Immature natural killer cell (primary cell): ENCODE data around the gene GPR132. TPM values are rescaled to one million over a fixed set of nuclear protein-coding genes. Genes with fewer than 3 reads are reported as not detected.
"Not testable (repeated sequence)": the region's sequence is repeated elsewhere in the genome, so short reads cannot be mapped to it uniquely, and the experiment has no call there.

Source experiments
- DNase-seq, 3 donors: peaks; one replicate each; pipeline ENCODE4 v3.0.0; 2022; ENCODE audit warnings: mixed read lengths in 1 of 3
- H3K27ac Mint-ChIP-seq, 6 donors: one replicate each; pipeline ENCODE4 v1.8.0; 2020; ENCODE audit warnings: mixed read lengths in 6 of 6, mild to moderate bottlenecking in 5 of 6, inconsistent platforms in 4 of 6, moderate library complexity in 3 of 6
- H3K27me3 Mint-ChIP-seq, 3 donors: one replicate each; pipeline ENCODE4 v1.8.0; 2020 to 2021; ENCODE audit warnings: low read depth in 3 of 3, mild to moderate bottlenecking in 3 of 3, mixed read lengths in 3 of 3, moderate library complexity in 3 of 3, inconsistent platforms in 1 of 3
- H3K36me3 Mint-ChIP-seq, 3 donors: one replicate each; pipeline ENCODE4 v1.8.0; 2020; ENCODE audit warnings: mixed read lengths in 3 of 3, inconsistent platforms in 2 of 3, mild to moderate bottlenecking in 2 of 3
- H3K4me1 Mint-ChIP-seq, 2 donors: one replicate each; pipeline ENCODE4 v1.8.0; 2020; ENCODE audit warnings: inconsistent platforms in 2 of 2, mild to moderate bottlenecking in 2 of 2, mixed read lengths in 2 of 2, moderate library complexity in 1 of 2
- H3K4me3 Mint-ChIP-seq, 5 donors: one replicate each; pipeline ENCODE4 v1.8.0; 2020; ENCODE audit warnings: mild to moderate bottlenecking in 5 of 5, mixed read lengths in 5 of 5, inconsistent platforms in 3 of 5, moderate library complexity in 3 of 5
- H3K9me3 Mint-ChIP-seq, 6 donors: one replicate each; pipeline ENCODE4 v1.8.0; 2020; ENCODE audit warnings: mild to moderate bottlenecking in 6 of 6, mixed read lengths in 6 of 6, inconsistent platforms in 4 of 6, moderate library complexity in 3 of 6
- polyA plus RNA-seq, 3 donors: library from polyadenylated mRNA; unstranded; fragments of 300-500 nt; fragmentation: Illumina TruSeq; gene quantifications; one replicate each; pipeline ENCODE4 v1.2.3, GENCODE V29; 2021

The GPR132 gene
- polyA plus RNA-seq, 3 donors from 2014 or later: 5.8 to 25.6 (median 8.4) TPM

DNA sequence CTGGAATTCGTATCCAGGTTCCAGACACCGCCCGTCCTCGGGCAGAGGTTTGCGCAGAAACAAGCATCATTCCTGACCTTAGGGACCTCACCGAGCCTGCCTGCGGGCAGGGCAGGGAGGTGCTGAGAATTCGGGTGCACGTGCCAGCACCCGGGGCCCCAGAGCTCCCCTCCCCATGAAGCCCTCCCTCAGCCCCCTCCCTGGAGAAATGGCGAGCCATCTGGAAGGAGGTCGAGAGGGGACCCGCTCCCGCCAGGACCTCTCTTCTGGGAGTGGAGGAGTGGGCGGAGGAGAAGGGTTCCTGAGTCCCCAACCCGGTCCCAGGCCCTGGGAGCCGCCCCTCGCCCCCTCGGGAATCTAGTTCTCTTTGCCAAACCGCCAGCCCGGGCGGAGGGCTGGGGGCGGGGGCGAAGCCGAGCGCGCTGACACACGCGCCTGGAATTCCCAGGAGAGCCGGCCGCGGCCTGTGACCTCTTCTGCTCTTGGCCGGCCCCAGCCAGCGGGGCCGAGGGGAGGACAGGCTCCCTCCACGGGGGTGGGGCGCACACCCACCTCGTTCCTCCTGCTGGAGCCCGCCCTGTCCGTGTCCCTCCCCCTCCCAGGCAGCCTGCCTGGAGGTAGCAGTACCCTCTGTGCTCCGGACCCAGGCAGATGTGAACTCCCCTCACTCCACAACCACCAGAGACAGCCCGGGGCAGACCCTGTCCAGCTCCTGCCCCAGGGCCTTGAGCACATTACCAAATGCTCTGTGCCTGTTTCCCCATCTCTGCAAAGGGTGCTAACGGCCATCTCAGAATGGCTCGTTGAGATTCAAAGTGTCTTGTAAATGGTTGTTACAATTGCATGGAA, 23.0 kb upstream of the GPR132 start:
- Mint-ChIP-seq H3K27ac (peak overlapping the region in 3 of 6 donors; percentile 32 to 64 (median 53)), H3K4me1 (peaks cover 6 to 20% of the 10 kb centered on the region in 2 donors), H3K36me3 (no peaks in the 10 kb centered on the region), H3K27me3 (peaks cover 0 to 7% (median 2%) of the 10 kb centered on the region in 3 donors), H3K9me3 (no peaks in the 10 kb centered on the region), H3K4me3 (peak overlapping the region; percentile 68 to 87 (median 75))
- no peak for DNase-seq

DNA sequence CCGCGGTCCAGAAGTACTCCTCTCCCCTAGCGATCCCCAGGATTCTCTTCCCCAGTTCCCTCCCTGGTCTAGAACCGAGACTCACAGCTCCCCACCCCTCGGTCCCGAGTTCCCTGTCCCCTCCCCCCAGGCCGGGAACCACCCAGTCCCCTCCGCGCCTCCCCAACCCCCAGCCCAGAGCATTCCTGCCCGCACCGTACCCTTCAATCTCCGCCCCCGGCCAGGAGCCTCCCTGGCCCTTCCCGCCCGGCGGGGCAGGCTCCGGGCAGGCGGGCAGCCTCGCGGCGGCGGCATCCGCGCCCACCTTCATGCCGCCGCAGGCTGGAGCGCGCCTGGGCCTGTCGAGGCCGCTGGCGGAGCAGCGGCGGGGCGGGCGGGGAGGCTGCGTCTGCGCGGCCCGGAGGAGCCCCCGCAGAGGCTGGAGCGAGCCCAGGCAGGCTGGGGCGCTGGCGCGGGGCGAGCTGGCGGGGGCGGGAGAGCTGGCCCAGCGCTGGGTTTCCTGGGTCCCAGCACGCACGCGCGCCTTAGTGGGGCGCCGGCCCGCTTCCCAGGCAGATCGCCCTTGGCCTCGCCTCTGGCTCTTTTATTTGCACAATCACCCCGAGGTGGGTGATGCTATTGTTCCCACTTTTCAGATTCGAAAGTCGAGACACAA, 22.2 kb upstream of the GPR132 start:
- peaks cover 9 to 20% of the 10 kb centered on the region in 2 donors for H3K4me1 Mint-ChIP-seq
- peak overlapping the region; percentile 75 to 87 (median 82) for H3K4me3 Mint-ChIP-seq
- H3K27me3 Mint-ChIP-seq: peaks cover 0 to 4% (median 2%) of the 10 kb centered on the region in 3 donors
- H3K27ac Mint-ChIP-seq: peak overlapping the region in 3 of 6 donors; percentile 32 to 64 (median 53)
- no peak for DNase-seq
- no peaks in the 10 kb centered on the region for H3K36me3 Mint-ChIP-seq
- H3K9me3 Mint-ChIP-seq: no peaks in the 10 kb centered on the region

DNA sequence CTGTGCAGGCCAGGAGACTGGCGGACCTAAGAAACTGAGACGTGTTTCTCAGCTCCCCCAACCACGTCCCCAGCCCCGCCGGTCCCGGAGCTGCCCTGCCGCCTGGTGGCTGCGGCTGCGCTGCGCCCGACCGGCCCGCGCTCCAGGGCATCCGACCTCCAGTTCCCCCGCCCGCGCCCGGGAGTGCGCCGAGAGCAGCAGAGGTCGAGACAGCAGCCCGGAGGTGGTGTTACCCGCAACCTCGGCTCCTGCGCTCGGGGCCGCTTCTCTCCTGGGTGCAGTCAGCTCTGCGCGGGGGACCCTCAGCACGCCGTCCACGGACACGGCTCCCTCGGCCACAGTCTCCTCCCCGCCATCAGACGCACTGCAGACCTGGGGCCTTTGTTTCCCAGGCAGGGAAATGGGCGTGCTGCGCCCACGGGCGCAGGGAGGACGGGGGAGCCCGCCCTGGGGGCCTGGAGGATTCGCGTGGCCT, 21.6 kb upstream of the GPR132 start:
- DNase-seq: peak; percentile 81 to 89 (median 87)
- Mint-ChIP-seq H3K27me3 (peaks cover 0 to 4% (median 0%) of the 10 kb centered on the region in 3 donors), H3K9me3 (no peaks in the 10 kb centered on the region), H3K27ac (peak overlapping the region; percentile 69 to 90 (median 81)), H3K4me1 (peaks cover 14 to 18% of the 10 kb centered on the region in 2 donors), H3K4me3 (peak overlapping the region; percentile 70 to 85 (median 79)), H3K36me3 (no peaks in the 10 kb centered on the region)

DNA sequence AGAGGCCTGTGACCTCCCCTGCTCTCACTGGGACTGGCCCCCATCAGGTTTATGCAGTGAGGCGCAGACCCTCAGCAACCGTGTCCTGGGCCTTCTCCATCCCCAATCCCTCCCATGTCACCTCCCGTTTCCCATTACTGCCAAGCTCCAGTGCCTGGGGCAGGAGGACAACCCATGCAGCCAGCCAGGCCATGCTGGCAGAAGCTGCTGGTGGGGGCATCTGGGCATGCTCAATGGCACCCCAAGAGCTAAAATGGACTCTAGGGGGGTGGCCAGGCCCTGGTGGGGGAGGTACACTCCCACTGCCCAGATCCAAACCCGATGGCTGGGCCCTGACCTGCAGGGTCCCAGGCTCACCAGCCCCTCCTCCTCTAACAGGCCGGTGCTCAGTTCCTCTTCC, 20.5 kb upstream of the GPR132 start:
- no peak overlapping the region for H3K4me3 Mint-ChIP-seq
- no peaks in the 10 kb centered on the region for H3K9me3 Mint-ChIP-seq
- peaks cover 0 to 6% (median 0%) of the 10 kb centered on the region in 3 donors for H3K27me3 Mint-ChIP-seq
- H3K27ac Mint-ChIP-seq: no peak overlapping the region
- no peaks in the 10 kb centered on the region for H3K36me3 Mint-ChIP-seq
- H3K4me1 Mint-ChIP-seq: peaks cover 19 to 21% of the 10 kb centered on the region in 2 donors
- DNase-seq: no peak

DNA sequence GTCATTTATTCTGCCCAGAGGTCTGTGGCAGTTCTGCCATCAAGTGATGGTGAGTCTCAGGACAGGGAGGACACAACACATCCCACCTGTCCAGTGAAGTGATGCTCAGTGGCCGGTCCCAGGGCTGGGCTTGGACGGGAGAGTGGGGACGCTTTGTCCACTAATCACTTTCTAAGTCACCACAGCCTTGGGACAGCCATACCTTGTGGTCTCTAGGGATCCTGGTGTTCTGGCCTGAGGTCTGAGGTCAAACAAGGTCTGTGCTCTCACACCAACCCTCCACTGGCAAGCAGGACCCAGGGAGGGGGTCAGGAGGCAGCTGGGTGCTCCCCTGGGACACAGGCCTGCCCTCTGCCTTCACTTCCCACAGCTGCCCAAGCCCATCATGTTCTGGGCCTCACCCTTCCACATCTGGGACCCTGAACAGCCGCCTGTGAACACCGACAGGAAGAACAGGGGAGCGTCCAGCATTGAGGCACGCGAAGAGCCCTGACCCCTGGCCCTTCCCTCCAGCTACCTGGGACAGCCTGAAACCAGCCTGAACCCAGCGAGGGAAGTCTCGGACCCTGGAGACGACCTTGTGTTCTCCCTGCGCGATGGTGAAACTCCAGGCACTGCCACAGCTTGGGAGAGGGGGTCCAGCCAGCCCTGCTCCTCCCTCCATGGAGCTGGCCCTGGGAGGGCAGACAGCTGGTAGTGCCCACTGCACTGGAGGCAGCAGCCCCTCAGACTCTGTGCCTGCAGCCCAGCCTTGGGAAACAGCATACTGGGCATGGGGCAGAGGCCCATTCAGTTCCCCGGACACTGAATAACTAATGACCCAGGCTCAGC, 19.7 kb upstream of the GPR132 start:
- H3K9me3 Mint-ChIP-seq: no peaks in the 10 kb centered on the region
- H3K4me3 Mint-ChIP-seq: peak overlapping the region in 1 of 5 donors; percentile 49
- peaks cover 0 to 6% (median 0%) of the 10 kb centered on the region in 3 donors for H3K27me3 Mint-ChIP-seq
- no peak for DNase-seq
- H3K4me1 Mint-ChIP-seq: peaks cover 15 to 21% of the 10 kb centered on the region in 2 donors
- no peaks in the 10 kb centered on the region for H3K36me3 Mint-ChIP-seq
- no peak overlapping the region for H3K27ac Mint-ChIP-seq

DNA sequence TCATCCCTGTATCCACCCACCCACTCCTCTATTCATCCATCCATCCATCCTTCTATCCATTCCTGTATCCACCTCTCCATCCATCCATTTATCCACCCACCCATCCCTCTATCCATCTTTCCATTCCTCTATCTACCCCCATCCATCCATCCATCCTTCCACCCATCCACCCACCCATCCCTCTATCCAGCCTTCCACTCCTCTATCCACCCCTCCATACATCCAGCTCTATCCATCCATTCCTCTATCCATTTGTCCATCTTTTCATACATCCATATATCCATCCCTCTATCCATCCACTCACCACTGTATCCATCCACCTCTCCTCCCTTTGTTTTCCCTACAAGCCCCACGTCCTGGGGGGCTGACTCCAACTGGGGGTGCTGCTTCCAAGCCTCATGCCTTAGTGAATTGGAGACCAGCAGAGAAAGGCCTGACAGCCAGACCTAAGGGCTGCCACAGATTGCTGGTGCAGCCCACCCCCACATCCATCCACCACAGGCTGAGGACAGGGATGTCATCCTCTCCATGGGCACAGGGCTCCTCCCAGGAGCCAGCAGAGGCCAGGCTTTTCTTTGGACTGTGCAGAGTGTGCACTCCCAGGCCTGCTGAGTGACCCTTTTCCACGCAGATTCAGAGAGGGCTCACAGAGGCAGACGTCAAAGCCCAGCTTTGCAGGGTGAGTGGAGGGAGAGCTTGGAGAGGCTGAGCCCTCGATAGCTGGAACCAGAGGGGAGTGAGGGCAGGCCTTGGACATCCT, 18.9 kb upstream of the GPR132 start:
- Mint-ChIP-seq H3K9me3 (no peaks in the 10 kb centered on the region), H3K36me3 (no peaks in the 10 kb centered on the region), H3K27me3 (peaks cover 0 to 6% (median 0%) of the 10 kb centered on the region in 3 donors), H3K4me1 (peaks cover 15 to 21% of the 10 kb centered on the region in 2 donors), H3K4me3 (peak overlapping the region in 1 of 5 donors; percentile 10), H3K27ac (peak overlapping the region in 3 of 6 donors; percentile 19 to 69 (median 23))
- no peak for DNase-seq

DNA sequence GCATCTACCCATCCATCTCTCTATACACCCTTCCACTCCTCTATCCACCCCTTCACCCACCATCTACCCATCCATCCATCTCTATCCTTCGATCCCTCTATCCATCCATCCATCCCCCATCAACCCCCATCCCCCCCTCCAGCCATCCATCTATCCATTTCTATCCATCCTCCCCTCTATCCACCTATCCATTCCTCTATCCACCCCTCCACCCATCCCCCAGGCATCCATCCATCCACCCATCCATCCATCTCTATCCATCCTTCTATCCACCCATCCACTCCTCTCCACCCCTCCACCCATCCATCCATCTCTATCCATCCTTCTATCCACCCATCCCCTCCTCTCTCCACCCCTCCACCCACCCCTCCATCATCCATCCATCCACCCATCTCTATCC, 17.5 kb upstream of the GPR132 start:
- Mint-ChIP-seq H3K4me1 (peaks cover 18 to 29% of the 10 kb centered on the region in 2 donors), H3K9me3 (no peaks in the 10 kb centered on the region), H3K27ac (no peak overlapping the region), H3K4me3 (no peak overlapping the region), H3K27me3 (peaks cover 0 to 2% (median 0%) of the 10 kb centered on the region in 3 donors), H3K36me3 (no peaks in the 10 kb centered on the region)
- DNase-seq: no peak

DNA sequence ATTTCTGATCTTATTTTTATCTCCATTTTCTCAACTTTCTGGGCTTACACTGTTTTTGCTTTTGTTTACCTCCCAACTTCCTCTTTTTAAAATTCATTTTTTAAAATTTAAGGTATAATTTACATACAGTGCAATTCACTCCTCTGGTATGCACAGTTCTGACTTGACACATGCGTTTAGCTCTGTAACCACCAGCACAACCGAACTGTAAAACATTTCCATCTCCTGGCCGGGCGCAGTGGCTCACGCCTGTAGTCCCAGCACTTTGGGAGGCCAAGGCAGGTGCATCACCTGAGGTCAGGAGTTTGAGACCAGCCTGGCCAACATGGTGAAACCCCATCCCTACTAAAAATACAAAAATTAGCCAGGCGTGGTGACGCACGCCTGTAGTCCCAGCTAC, 16.2 kb upstream of the GPR132 start:
- H3K27ac Mint-ChIP-seq, H3K36me3 Mint-ChIP-seq, H3K27me3 Mint-ChIP-seq, DNase-seq, H3K4me3 Mint-ChIP-seq, H3K9me3 Mint-ChIP-seq: not testable (repeated sequence)
- H3K4me1 Mint-ChIP-seq: peaks cover 25 to 37% of the 10 kb centered on the region in 2 donors

DNA sequence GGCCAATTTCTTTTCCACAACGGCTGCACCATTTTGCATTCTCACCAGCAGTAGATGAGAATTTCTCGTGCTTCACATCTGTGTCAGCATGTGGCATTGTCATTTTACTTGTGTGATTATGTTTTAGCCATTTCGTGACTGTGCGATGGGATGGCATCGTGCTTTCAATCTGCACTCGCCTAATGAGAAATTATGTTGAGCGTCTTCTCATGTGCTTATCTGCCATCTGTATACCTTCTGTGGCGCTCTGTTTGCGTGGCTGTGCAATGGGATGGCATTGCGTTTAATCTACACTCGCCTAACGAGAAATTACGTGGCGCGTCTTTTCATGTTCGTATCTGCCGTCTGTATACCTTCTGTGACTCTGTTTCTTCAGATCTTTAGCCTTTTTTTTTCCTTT, 14.9 kb upstream of the GPR132 start:
- peaks cover 0 to 7% (median 0%) of the 10 kb centered on the region in 3 donors for H3K27me3 Mint-ChIP-seq
- no peak overlapping the region for H3K4me3 Mint-ChIP-seq
- no peaks in the 10 kb centered on the region for H3K9me3 Mint-ChIP-seq
- no peaks in the 10 kb centered on the region for H3K36me3 Mint-ChIP-seq
- no peak for DNase-seq
- H3K4me1 Mint-ChIP-seq: peaks cover 29 to 44% of the 10 kb centered on the region in 2 donors
- peak overlapping the region in 2 of 6 donors; percentile 29 to 57 for H3K27ac Mint-ChIP-seq

DNA sequence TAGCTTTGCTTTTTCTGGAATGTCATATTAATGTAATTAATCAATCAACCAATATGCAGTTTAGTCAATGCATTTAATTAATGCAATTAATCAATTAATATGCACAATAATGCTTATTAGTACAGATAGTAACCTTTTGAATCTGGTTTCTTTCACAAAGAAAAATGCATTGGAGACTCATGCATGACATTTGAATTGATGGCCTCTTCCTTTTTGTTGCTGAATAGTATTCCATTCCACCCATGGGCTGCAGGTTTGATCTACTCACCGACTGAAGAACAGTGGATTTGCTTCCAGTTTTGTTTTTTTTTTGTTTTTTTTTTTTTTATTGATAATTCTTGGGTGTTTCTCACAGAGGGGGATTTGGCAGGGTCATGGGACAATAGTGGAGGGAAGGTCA, 13.1 kb upstream of the GPR132 start:
- Mint-ChIP-seq H3K9me3 (no peaks in the 10 kb centered on the region), H3K4me3 (peak overlapping the region in 3 of 5 donors; percentile 27 to 87 (median 54)), H3K27ac (peak overlapping the region in 3 of 6 donors; percentile 46 to 92 (median 49)), H3K27me3 (peaks cover 0 to 7% (median 0%) of the 10 kb centered on the region in 3 donors), H3K4me1 (peaks cover 27 to 44% of the 10 kb centered on the region in 2 donors), H3K36me3 (no peaks in the 10 kb centered on the region)
- no peak for DNase-seq

DNA sequence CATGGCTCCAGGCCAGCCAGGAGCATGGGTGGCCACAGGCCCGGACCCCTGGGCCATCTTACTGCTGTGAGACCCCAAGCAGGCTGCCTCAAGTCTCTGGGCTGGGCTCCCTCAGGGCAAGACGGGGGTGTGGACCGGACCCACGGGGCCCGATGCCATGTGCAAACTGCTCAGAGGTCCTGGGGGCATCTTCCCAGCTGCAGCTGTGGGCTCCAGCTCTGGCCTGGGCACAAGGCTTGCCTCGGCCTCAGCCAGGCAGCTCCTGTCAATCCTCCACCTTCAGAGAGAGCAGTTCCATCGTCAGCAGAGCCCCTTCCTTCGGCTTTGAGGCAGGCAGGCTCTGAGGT, 12.4 kb upstream of the GPR132 start:
- H3K4me1 Mint-ChIP-seq: peaks cover 27 to 43% of the 10 kb centered on the region in 2 donors
- H3K27me3 Mint-ChIP-seq: peaks cover 0 to 7% (median 0%) of the 10 kb centered on the region in 3 donors
- no peaks in the 10 kb centered on the region for H3K36me3 Mint-ChIP-seq
- peak overlapping the region; percentile 65 to 97 (median 84) for H3K27ac Mint-ChIP-seq
- DNase-seq: no peak
- peak overlapping the region; percentile 77 to 92 (median 87) for H3K4me3 Mint-ChIP-seq
- H3K9me3 Mint-ChIP-seq: no peaks in the 10 kb centered on the region

DNA sequence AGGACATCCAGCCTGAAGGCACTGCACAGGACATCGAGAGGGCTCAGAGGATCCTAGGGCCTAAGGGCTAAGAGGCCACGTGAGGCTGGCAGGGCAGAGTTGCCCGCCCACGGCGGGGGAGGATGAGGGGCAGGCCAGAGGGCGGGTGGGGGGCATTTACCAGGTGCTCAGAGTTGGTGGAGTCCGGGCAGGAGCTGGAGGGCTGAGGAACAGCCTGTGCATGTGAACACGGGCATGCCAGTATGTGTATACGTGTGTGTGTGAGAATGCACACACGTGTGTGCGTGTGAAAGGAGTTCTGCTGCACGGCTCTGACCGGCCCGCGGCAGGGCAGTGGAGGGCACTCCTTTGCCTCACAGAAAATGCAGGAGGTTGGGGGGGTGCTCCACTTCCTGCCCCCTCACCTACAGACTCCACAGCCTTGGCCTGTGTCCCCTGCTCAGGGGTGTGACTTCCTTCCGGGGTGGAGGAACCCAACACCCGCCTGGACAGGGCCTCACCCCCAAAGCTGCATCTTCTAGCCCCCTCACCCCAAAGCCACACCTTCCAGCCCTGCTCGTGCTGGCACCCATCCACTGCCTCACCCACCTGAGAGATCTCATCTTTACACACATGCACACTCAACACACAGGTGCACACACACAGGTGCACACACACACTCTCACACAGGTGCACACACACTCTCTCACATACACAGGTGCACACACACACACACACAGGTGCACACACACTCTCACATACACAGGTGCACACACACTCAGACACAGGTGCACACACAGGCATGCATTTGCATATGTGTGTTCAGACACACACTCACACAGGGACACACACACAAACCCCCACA, 11.8 kb upstream of the GPR132 start:
- H3K27me3 Mint-ChIP-seq: peaks cover 0 to 7% (median 0%) of the 10 kb centered on the region in 3 donors
- no peaks in the 10 kb centered on the region for H3K36me3 Mint-ChIP-seq
- peak overlapping the region; percentile 65 to 97 (median 84) for H3K27ac Mint-ChIP-seq
- no peaks in the 10 kb centered on the region for H3K9me3 Mint-ChIP-seq
- H3K4me3 Mint-ChIP-seq: peak overlapping the region; percentile 77 to 92 (median 87)
- peak; percentile 56 to 62 (median 60) for DNase-seq
- peaks cover 27 to 37% of the 10 kb centered on the region in 2 donors for H3K4me1 Mint-ChIP-seq
